Astrocyte (in vitro differentiated cells and primary cell): ENCODE data around the gene NDUFAF5. TPM values are rescaled to one million over a fixed set of nuclear protein-coding genes. Genes with fewer than 3 reads are reported as not detected.

Experiments used
- DNase-seq: peaks from one replicate; pipeline ENCODE4 v3.0.0-alpha.2; 2010; ENCODE audit warnings: low read depth
- FAIRE-seq: peaks from 2 replicates; lab custom pipeline; 2011; peaks lifted over from hg19 to GRCh38; lab: Jason Lieb, UNC
- H2AFZ ChIP-seq: 2 replicates; pipeline ENCODE4 v1.6.0; 2012; ENCODE audit warnings: low read depth, low read length, inconsistent platforms
- H3K27ac ChIP-seq: 2 replicates; pipeline ENCODE4 v1.5.1; 2011; ENCODE audit warnings: low read depth, low read length, inconsistent platforms
- H3K27me3 ChIP-seq: 2 replicates; pipeline ENCODE4 v1.6.0; 2011; ENCODE audit warnings: low read length, inconsistent platforms; ENCODE audit not compliant: insufficient read depth
- H3K36me3 ChIP-seq: 2 replicates; pipeline ENCODE4 v1.5.1; 2011; ENCODE audit warnings: low read length, inconsistent platforms; ENCODE audit not compliant: insufficient read depth
- H3K4me1 ChIP-seq: 2 replicates; pipeline ENCODE4 v1.5.1; 2011; ENCODE audit warnings: low read length, inconsistent platforms; ENCODE audit not compliant: insufficient read depth
- H3K4me2 ChIP-seq: 2 replicates; pipeline ENCODE4 v1.6.0; 2012; ENCODE audit warnings: low read length, inconsistent platforms
- H3K4me3 ChIP-seq: 2 replicates; pipeline ENCODE4 v1.5.1; 2011; ENCODE audit warnings: low read depth, mild to moderate bottlenecking, low read length, inconsistent platforms; ENCODE audit not compliant: insufficient read depth
- H3K79me2 ChIP-seq: 2 replicates; pipeline ENCODE4 v1.6.0; 2012; ENCODE audit warnings: mild to moderate bottlenecking, low read length, inconsistent platforms; ENCODE audit not compliant: insufficient read depth
- H3K9ac ChIP-seq: 2 replicates; pipeline ENCODE4 v1.6.0; 2012; ENCODE audit warnings: mild to moderate bottlenecking, low read length, inconsistent platforms
- H3K9me3 ChIP-seq: 2 replicates; pipeline ENCODE4 v1.5.1; 2012; ENCODE audit warnings: low read depth, mild to moderate bottlenecking, low read length, inconsistent platforms; ENCODE audit not compliant: insufficient read depth
- H4K20me1 ChIP-seq: 2 replicates; pipeline ENCODE4 v1.6.0; 2012; ENCODE audit warnings: low read length, inconsistent platforms; ENCODE audit not compliant: insufficient read depth
- H3K27ac Mint-ChIP-seq: one replicate; pipeline ENCODE4 v1.8.0; 2021; ENCODE audit warnings: mild to moderate bottlenecking, mixed read lengths; ENCODE audit not compliant: unreplicated experiment
- H3K27me3 Mint-ChIP-seq: one replicate; pipeline ENCODE4 v1.8.0; 2021; ENCODE audit warnings: low read depth, mixed read lengths; ENCODE audit not compliant: unreplicated experiment
- H3K36me3 Mint-ChIP-seq: one replicate; pipeline ENCODE4 v1.8.0; 2021; ENCODE audit warnings: low read depth, mixed read lengths; ENCODE audit not compliant: unreplicated experiment
- H3K4me1 Mint-ChIP-seq: one replicate; pipeline ENCODE4 v1.8.0; 2021; ENCODE audit warnings: low read depth, mixed read lengths; ENCODE audit not compliant: unreplicated experiment
- H3K4me3 Mint-ChIP-seq: one replicate; pipeline ENCODE4 v1.8.0; 2021; ENCODE audit warnings: mild to moderate bottlenecking, moderate library complexity, mixed read lengths; ENCODE audit not compliant: unreplicated experiment
- H3K9me3 Mint-ChIP-seq: one replicate; pipeline ENCODE4 v1.8.0; 2021; ENCODE audit warnings: mild to moderate bottlenecking, mixed read lengths; ENCODE audit not compliant: unreplicated experiment
- EZH2 ChIP-seq: IDR thresholded peaks from 2 replicates; pipeline ENCODE4 v1.6.1; 2012; ENCODE audit warnings: mild to moderate bottlenecking, low read length, inconsistent platforms; ENCODE audit not compliant: insufficient read depth
- total RNA-seq: library from RNA; stranded (reverse); gene quantifications from 2 replicates; pipeline ENCODE4 v1.2.1, GENCODE V29; 2021
- TF ChIP-seq, protein P1 (sequence below): IDR thresholded peaks from 2 replicates; pipeline ENCODE4 v1.5.1; 2011; ENCODE audit warnings: low read depth, mild to moderate bottlenecking, inconsistent platforms, low read length, moderate library complexity; ENCODE audit not compliant: insufficient read depth

The NDUFAF5 gene
- total RNA-seq, 1 donor from 2014 or later = 31.6 TPM

DNA sequence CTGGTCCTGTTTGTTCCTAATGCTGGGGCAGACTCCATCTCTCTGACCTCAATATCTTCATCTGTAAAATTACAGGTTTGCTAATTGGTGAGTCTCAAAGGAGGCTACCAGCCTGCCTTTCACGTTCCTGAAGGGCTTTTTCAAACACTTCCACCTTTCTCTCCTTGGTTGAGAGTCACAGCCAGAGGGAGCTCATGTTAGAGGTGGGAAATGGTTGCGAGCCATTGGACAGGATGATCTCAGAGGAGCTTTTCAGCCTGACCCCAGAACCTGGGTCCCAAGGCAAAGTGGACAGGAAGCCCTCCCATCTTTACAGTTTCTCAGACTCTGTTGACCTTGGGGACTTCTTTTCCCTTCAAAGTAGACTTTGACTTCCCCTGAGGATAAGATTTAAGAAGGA is 37.6 kb downstream of the NDUFAF5 start:
- no peak for TF ChIP-seq EZH2
- TF ChIP-seq, protein P1, sequence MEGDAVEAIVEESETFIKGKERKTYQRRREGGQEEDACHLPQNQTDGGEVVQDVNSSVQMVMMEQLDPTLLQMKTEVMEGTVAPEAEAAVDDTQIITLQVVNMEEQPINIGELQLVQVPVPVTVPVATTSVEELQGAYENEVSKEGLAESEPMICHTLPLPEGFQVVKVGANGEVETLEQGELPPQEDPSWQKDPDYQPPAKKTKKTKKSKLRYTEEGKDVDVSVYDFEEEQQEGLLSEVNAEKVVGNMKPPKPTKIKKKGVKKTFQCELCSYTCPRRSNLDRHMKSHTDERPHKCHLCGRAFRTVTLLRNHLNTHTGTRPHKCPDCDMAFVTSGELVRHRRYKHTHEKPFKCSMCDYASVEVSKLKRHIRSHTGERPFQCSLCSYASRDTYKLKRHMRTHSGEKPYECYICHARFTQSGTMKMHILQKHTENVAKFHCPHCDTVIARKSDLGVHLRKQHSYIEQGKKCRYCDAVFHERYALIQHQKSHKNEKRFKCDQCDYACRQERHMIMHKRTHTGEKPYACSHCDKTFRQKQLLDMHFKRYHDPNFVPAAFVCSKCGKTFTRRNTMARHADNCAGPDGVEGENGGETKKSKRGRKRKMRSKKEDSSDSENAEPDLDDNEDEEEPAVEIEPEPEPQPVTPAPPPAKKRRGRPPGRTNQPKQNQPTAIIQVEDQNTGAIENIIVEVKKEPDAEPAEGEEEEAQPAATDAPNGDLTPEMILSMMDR = no peak
- no peak overlapping the region for H2AFZ ChIP-seq

DNA sequence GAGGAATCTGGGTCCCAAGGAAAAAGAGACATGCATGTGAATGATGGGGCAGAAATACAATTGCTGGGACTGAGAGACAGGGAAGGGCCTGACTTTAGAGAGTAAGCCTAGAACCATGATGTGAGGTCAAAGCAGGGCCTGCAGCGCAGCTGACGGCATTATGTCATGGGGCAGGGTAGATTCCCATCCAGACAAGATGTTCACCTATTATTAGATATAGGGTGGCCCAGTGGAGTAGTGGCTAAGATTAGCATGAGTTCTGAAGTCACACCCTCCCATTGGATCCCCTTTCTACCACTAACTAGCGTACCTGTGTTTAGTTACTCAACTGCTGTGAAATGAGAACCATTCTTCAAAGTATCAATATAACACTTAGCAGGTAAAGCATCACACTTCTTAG is 39.6 kb downstream of the NDUFAF5 start:
- no peaks in the 10 kb centered on the region for H3K79me2 ChIP-seq
- Mint-ChIP-seq H3K9me3 (no peaks in the 10 kb centered on the region), H3K4me1 (peaks cover 3% of the 10 kb centered on the region), H3K4me3 (no peak overlapping the region), H3K27me3 (no peaks in the 10 kb centered on the region), H3K27ac (no peak overlapping the region), H3K36me3 (no peaks in the 10 kb centered on the region)
- no peaks in the 10 kb centered on the region for H3K27me3 ChIP-seq
- TF ChIP-seq, protein P1 = no peak
- TF ChIP-seq EZH2 = no peak
- H2AFZ ChIP-seq = no peak overlapping the region
- no peak overlapping the region for H3K4me2 ChIP-seq
- H3K9ac ChIP-seq = no peak overlapping the region
- H3K36me3 ChIP-seq = no peaks in the 10 kb centered on the region
- H3K4me1 ChIP-seq = no peaks in the 10 kb centered on the region
- no peak overlapping the region for H3K27ac ChIP-seq
- no peak for FAIRE-seq
- no peak for DNase-seq
- no peaks in the 10 kb centered on the region for H4K20me1 ChIP-seq
- H3K4me3 ChIP-seq = no peak overlapping the region
- H3K9me3 ChIP-seq = no peaks in the 10 kb centered on the region

More for the DNA sequence above, 37.6 kb downstream of the NDUFAF5 start:
- H3K4me1 Mint-ChIP-seq = peaks cover 3% of the 10 kb centered on the region
- no peak overlapping the region for H3K27ac ChIP-seq
- no peaks in the 10 kb centered on the region for H3K36me3 Mint-ChIP-seq
- no peak overlapping the region for H3K4me3 Mint-ChIP-seq
- no peaks in the 10 kb centered on the region for H3K27me3 Mint-ChIP-seq
- H4K20me1 ChIP-seq = no peaks in the 10 kb centered on the region
- H3K9me3 ChIP-seq = no peaks in the 10 kb centered on the region
- no peaks in the 10 kb centered on the region for H3K36me3 ChIP-seq
- no peak overlapping the region for H3K4me3 ChIP-seq
- no peak overlapping the region for H3K27ac Mint-ChIP-seq
- H3K27me3 ChIP-seq = no peaks in the 10 kb centered on the region
- FAIRE-seq (no peak), DNase-seq (no peak)
- H3K79me2 ChIP-seq = no peaks in the 10 kb centered on the region
- H3K9me3 Mint-ChIP-seq = no peaks in the 10 kb centered on the region
- no peaks in the 10 kb centered on the region for H3K4me1 ChIP-seq
- no peak overlapping the region for H3K4me2 ChIP-seq
- H3K9ac ChIP-seq = no peak overlapping the region

DNA sequence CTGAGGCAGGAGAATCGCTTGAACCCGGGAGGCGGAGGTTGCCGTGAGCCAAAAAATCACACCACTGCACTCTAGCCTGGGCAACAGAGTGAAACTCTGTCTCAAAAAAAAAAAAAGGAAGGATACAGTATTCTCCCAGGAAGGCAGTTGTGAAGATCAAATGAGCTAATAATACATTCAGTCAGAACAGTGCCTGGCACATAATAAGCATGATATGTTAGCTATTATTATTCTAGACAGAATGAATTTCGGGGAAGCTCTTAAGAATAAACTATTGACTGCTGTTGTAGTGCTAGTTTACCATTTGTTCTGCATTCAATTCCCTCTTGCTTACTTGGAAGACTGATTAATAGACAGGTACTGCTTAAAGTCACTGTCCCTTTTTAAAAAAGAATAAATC is 40.6 kb downstream of the NDUFAF5 start:
- Histone ChIP-seq H3K9ac (no peak overlapping the region), H2AFZ (no peak overlapping the region), H4K20me1 (no peaks in the 10 kb centered on the region), H3K79me2 (no peaks in the 10 kb centered on the region), H3K27me3 (no peaks in the 10 kb centered on the region), H3K36me3 (no peaks in the 10 kb centered on the region), H3K4me2 (no peak overlapping the region), H3K9me3 (no peaks in the 10 kb centered on the region), H3K27ac (no peak overlapping the region), H3K4me1 (no peaks in the 10 kb centered on the region), H3K4me3 (no peak overlapping the region)
- no peak for FAIRE-seq
- Mint-ChIP-seq H3K4me1 (peaks cover 3% of the 10 kb centered on the region), H3K36me3 (no peaks in the 10 kb centered on the region), H3K27me3 (no peaks in the 10 kb centered on the region), H3K27ac (no peak overlapping the region), H3K9me3 (no peaks in the 10 kb centered on the region), H3K4me3 (no peak overlapping the region)
- no peak for TF ChIP-seq EZH2
- TF ChIP-seq, protein P1 = no peak
- no peak for DNase-seq
